Measurements from ENCODE around the gene HNRNPA1L2.

DNA sequence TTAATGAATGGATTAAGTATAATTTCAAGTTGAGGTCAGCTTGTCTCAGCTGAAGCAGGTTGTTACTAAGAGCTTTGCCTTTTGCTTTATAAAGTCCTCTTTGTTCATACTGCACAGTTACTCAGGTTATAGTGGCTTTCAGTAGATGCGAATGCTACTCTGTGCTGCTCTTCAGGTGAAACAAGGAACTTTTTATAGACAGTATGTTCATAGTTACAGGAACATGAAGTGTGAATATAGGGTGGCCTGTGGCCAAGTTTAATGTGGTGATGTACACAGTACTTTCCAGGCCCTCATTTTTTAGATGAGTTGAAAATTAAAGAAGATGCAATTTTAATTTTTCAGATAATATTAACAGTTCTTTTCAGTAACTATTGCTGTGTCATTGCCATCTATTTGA, 31.2 kb downstream of the HNRNPA1L2 start:
- TF ChIP-seq, protein P1, sequence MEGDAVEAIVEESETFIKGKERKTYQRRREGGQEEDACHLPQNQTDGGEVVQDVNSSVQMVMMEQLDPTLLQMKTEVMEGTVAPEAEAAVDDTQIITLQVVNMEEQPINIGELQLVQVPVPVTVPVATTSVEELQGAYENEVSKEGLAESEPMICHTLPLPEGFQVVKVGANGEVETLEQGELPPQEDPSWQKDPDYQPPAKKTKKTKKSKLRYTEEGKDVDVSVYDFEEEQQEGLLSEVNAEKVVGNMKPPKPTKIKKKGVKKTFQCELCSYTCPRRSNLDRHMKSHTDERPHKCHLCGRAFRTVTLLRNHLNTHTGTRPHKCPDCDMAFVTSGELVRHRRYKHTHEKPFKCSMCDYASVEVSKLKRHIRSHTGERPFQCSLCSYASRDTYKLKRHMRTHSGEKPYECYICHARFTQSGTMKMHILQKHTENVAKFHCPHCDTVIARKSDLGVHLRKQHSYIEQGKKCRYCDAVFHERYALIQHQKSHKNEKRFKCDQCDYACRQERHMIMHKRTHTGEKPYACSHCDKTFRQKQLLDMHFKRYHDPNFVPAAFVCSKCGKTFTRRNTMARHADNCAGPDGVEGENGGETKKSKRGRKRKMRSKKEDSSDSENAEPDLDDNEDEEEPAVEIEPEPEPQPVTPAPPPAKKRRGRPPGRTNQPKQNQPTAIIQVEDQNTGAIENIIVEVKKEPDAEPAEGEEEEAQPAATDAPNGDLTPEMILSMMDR (IDR thresholded peaks at IDR 0.05): no peak
- TF ChIP-seq POLR2A (IDR thresholded peaks at IDR 0.05) (no peak), POLR2AphosphoS5 (IDR thresholded peaks at IDR 0.05) (no peak)

Measured in gastroesophageal sphincter (tissue), 3 donors.